ENCODE data around the gene UBE2F. TPM values are rescaled to one million over a fixed set of nuclear protein-coding genes. Genes with fewer than 3 reads are reported as not detected.

Gene UBE2F
- total RNA-seq, 1 experiment from 2014 or later = 51.2 TPM

DNA sequence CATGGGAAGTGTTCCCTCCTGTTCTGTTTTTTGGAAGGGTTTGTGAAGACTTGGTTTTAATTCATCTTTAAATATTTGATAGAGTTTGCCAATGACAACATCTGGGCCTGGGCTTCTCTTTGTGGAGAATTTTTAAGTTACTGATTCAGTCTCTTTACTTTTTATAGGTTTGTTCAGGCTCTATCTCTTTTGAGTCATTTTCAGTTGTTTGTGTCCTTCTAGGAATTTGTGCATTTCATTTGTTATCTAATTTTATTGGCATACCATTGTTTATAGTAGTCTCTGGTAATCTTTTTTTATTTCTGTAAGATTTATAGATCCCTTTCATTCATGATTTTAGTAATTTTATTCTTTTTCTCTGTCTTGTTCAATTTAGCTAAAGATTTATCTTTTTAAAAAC lies 108.6 kb downstream of the UBE2F start:
- intact Hi-C loops (cut with micrococcal nuclease; ENCODE audit: unreplicated experiment) = no loop called here
- ChIA-PET POLR2A (ENCODE audit: low non-redundant PET) (no interaction called here), CTCF (no interaction called here)
- BruUV-seq (replicated peaks) = no TSS peak
- H3K27me3 ChIP-seq (replicated peaks; ENCODE audit: insufficient read depth, low read depth, low read length, poor library complexity) = no peaks in the 10 kb centered on the region
- peak overlapping the region; percentile 7 for H3K27ac ChIP-seq (ENCODE audit: low read depth, low read length, poor library complexity, severe bottlenecking)
- peaks cover 13% of the 10 kb centered on the region for H3K4me1 ChIP-seq (ENCODE audit: insufficient read depth, low read length, poor library complexity, severe bottlenecking)
- no peak overlapping the region for H3K4me3 ChIP-seq (ENCODE audit: low read depth, low read length, poor library complexity, severe bottlenecking)
- peaks cover 59% of the 10 kb centered on the region for H3K36me3 ChIP-seq (ENCODE audit: insufficient read depth, low read length, poor library complexity, severe bottlenecking)
- H3K9me3 ChIP-seq (ENCODE audit: low read depth, low read length, poor library complexity, severe bottlenecking) = no peaks in the 10 kb centered on the region
- no peak for DNase-seq (ENCODE audit: low spot score)
- TF ChIP-seq CTCF (conservative IDR thresholded peaks at IDR 0.05; ENCODE audit: low read depth, low read length) (no peak), EZH2 (IDR thresholded peaks at IDR 0.05; ENCODE audit: borderline replicate concordance, low read depth, low read length, poor library complexity, severe bottlenecking) (no peak)

GRCh38 chr2:238077292-238077691 lies 110.5 kb downstream of the UBE2F start:
- POLR2A ChIA-PET (ENCODE audit: low non-redundant PET) = no interaction called here
- Histone ChIP-seq H3K4me3 (ENCODE audit: low read depth, low read length, poor library complexity, severe bottlenecking) (no peak overlapping the region), H3K27ac (ENCODE audit: low read depth, low read length, poor library complexity, severe bottlenecking) (peak overlapping the region; percentile 69), H3K4me1 (ENCODE audit: insufficient read depth, low read length, poor library complexity, severe bottlenecking) (peaks cover 13% of the 10 kb centered on the region), H3K36me3 (ENCODE audit: insufficient read depth, low read length, poor library complexity, severe bottlenecking) (peaks cover 66% of the 10 kb centered on the region), H3K27me3 (replicated peaks; ENCODE audit: insufficient read depth, low read depth, low read length, poor library complexity) (no peaks in the 10 kb centered on the region), H3K9me3 (ENCODE audit: low read depth, low read length, poor library complexity, severe bottlenecking) (no peaks in the 10 kb centered on the region)
- TF ChIP-seq CTCF (conservative IDR thresholded peaks at IDR 0.05; ENCODE audit: low read depth, low read length) (no peak), EZH2 (IDR thresholded peaks at IDR 0.05; ENCODE audit: borderline replicate concordance, low read depth, low read length, poor library complexity, severe bottlenecking) (no peak)
- DNase-seq (ENCODE audit: low spot score) = no peak
- intact Hi-C loops (cut with micrococcal nuclease; ENCODE audit: unreplicated experiment) = no loop called here
- CTCF ChIA-PET = no interaction called here
- TSS peak; percentile 16 for BruUV-seq (replicated peaks)

DNA sequence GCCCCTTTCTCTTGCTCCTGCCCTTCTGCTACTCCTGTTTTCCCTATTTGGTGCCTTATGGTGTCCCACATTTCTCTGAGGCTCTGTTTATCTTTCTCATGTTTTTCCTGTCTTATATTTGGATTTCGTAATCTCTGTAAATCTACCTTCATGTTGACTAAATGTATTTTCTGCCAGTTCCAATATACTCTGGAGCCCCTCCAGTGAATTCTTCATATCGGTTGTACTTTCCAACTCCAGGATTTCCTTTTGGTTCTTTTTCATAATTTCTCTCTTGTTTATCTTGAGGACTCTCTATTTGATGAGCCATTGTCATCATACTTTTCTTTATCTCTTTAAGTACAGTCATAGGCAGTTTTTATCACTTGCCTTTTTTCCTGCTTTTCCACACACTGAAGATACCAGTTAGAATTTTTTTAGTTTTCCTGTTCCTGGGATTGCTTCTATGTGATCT lies 113.1 kb downstream of the UBE2F start:
- no TSS peak for BruUV-seq (replicated peaks)
- no peak for DNase-seq (ENCODE audit: low spot score)
- peaks cover 13% of the 10 kb centered on the region for H3K4me1 ChIP-seq (ENCODE audit: insufficient read depth, low read length, poor library complexity, severe bottlenecking)
- peaks cover 61% of the 10 kb centered on the region for H3K36me3 ChIP-seq (ENCODE audit: insufficient read depth, low read length, poor library complexity, severe bottlenecking)
- no peak overlapping the region for H3K27ac ChIP-seq (ENCODE audit: low read depth, low read length, poor library complexity, severe bottlenecking)
- no peaks in the 10 kb centered on the region for H3K9me3 ChIP-seq (ENCODE audit: low read depth, low read length, poor library complexity, severe bottlenecking)
- H3K27me3 ChIP-seq (replicated peaks; ENCODE audit: insufficient read depth, low read depth, low read length, poor library complexity) = no peaks in the 10 kb centered on the region
- intact Hi-C loops (cut with micrococcal nuclease; ENCODE audit: unreplicated experiment) = no loop called here
- ChIA-PET CTCF (no interaction called here), POLR2A (ENCODE audit: low non-redundant PET) (no interaction called here)
- TF ChIP-seq EZH2 (IDR thresholded peaks at IDR 0.05; ENCODE audit: borderline replicate concordance, low read depth, low read length, poor library complexity, severe bottlenecking) = no peak
- TF ChIP-seq CTCF (conservative IDR thresholded peaks at IDR 0.05; ENCODE audit: low read depth, low read length) = no peak
- no peak overlapping the region for H3K4me3 ChIP-seq (ENCODE audit: low read depth, low read length, poor library complexity, severe bottlenecking)

Measured in A673 (cell line).